K562 (cell line): ENCODE data around the gene SCYL1. TPM values are rescaled to one million over a fixed set of nuclear protein-coding genes. Genes with fewer than 3 reads are reported as not detected.

ENCODE experiments used
- CREB3 ChIP-seq: fragments of 450-650 bp; conservative IDR thresholded peaks from 2 replicates; pipeline ENCODE4 v1.6.1; 2016; ENCODE audit warnings: missing genetic modification characterization, low read depth, mild to moderate bottlenecking, missing compliant biosample characterization, moderate library complexity
- CREB5 ChIP-seq: fragments of 250-450 bp; sonication (Bioruptor Pico); IDR thresholded peaks from 2 replicates; pipeline ENCODE4 v1.5.0; 2020; ENCODE audit warnings: mild to moderate bottlenecking
- DACH1 ChIP-seq: fragments of 450-650 bp; IDR thresholded peaks from 2 replicates; pipeline ENCODE4 v1.6.1; 2018; ENCODE audit not compliant: partially characterized antibody
- DIDO1 ChIP-seq: fragments of 450-650 bp; IDR thresholded peaks from 2 replicates; pipeline ENCODE4 v1.6.1; 2016; ENCODE audit warnings: low read depth, missing biosample characterization, missing genetic modification characterization
- E2F1 ChIP-seq: sonication (generic); formaldehyde crosslinking; IDR thresholded peaks from 2 replicates; pipeline ENCODE4 v1.8.1; 2023; ENCODE audit warnings: mild to moderate bottlenecking, missing genetic modification reagents, moderate library complexity
- E4F1 ChIP-seq: fragments of 250-450 bp; sonication (Bioruptor Pico); IDR thresholded peaks from 2 replicates; pipeline ENCODE4 v1.5.0; 2021; ENCODE audit warnings: mild to moderate bottlenecking, borderline replicate concordance
- HDAC2 ChIP-seq: fragments of 450-650 bp; IDR thresholded peaks from 2 replicates; pipeline ENCODE4 v1.6.1; 2016; ENCODE audit warnings: mild to moderate bottlenecking
- HNRNPL ChIP-seq: fragments of 200-400 bp; formaldehyde crosslinking; IDR thresholded peaks from 2 replicates; pipeline ENCODE4 v1.6.1; 2017; ENCODE audit warnings: low read depth, mild to moderate bottlenecking, low read length
- MLX ChIP-seq, 2 experiments: fragments of 450-650 bp in 1 of 2; sonication (generic) in 1 of 2; formaldehyde crosslinking; conservative IDR thresholded peaks; 2 replicates each; pipeline versions ENCODE4 v1.4.0 to v1.8.1; 2020 to 2022; ENCODE audit warnings: mild to moderate bottlenecking in 1 of 2, missing genetic modification reagents in 1 of 2
- NEUROD1 ChIP-seq: fragments of 150-350 bp; IDR thresholded peaks from 2 replicates; pipeline ENCODE4 v1.6.1; 2014; ENCODE audit warnings: borderline replicate concordance, low read length, low read depth; ENCODE audit not compliant: partially characterized antibody
- NFRKB ChIP-seq: fragments of 450-650 bp; IDR thresholded peaks from 2 replicates; pipeline ENCODE4 v1.6.1; 2016; ENCODE audit warnings: low read depth
- NKRF ChIP-seq: fragments of 450-650 bp; IDR thresholded peaks from 2 replicates; pipeline ENCODE4 v1.6.1; 2016; ENCODE audit warnings: borderline replicate concordance
- RUNX1 ChIP-seq: sonication (generic); IDR thresholded peaks from 2 replicates; pipeline ENCODE4 v1.6.1; 2016; ENCODE audit warnings: antibody characterized with exemption, low read depth
- SRSF9 ChIP-seq: fragments of 200-400 bp; formaldehyde crosslinking; IDR thresholded peaks from 2 replicates; pipeline ENCODE4 v1.6.1; 2017; ENCODE audit warnings: low read depth, low read length, borderline replicate concordance
- ZFX ChIP-seq: sonication (generic); formaldehyde crosslinking; IDR thresholded peaks from 2 replicates; pipeline ENCODE4 v1.8.0; 2022; ENCODE audit warnings: mild to moderate bottlenecking, missing genetic modification reagents, moderate library complexity
- ZNF584 ChIP-seq: fragments of 200-800 bp; sonication (Bioruptor generic); IDR thresholded peaks from 2 replicates; pipeline ENCODE4 v1.6.1; 2016; ENCODE audit warnings: low read depth, mild to moderate bottlenecking, missing genetic modification characterization, missing compliant biosample characterization
- polyA plus RNA-seq, 8 experiments: library from polyadenylated mRNA; depleted of rRNA in 4 of 8; stranded (reverse) in 5 of 8; unstranded in 3 of 8; fragments of >200 nt; fragmentation: Nextera tagmentation in 2 of 8; fragmentation: Illumina TruSeq in 1 of 8; extraction: Ambion mirVana in 2 of 8; extraction: Trizol in 1 of 8; gene quantifications; 2 replicates each; pipeline versions ENCODE4 v1.2.1 to v1.2.3, GENCODE V29; 2011 to 2014; ENCODE audit warnings: inconsistent platforms in 1 of 8, missing spikeins in 1 of 8
- total RNA-seq, 7 experiments: library from RNA; depleted of rRNA in 6 of 7; stranded (reverse); fragments of >200 nt in 6 of 7; fragmentation: Illumina TruSeq in 2 of 7; extraction: Trizol in 2 of 7; gene quantifications; 2 replicates each; pipeline versions ENCODE4 v1.2.1 to v1.2.3, GENCODE V29; 2011 to 2021; ENCODE audit warnings: low replicate concordance in 1 of 7

Gene SCYL1
- total and polyA plus RNA-seq, 9 of the 15 experiments (the other 6 are each of a cell fraction or from before 2014, with no cell fraction given), result 1.9 to 145 (median 57.6) TPM

- TF ChIP-seq NKRF, result no peak
- no peak for TF ChIP-seq DIDO1
- 0 out of 2 replicates have a peak, but pooled peaks have one; percentile 26 for TF ChIP-seq CREB5 (CRISPR knock-in tag)
- TF ChIP-seq MLX (CRISPR knock-in tag; conservative IDR thresholded peaks at IDR 0.05), result 0 out of 4 replicates have a peak, but pooled peaks of 1 of the 2 experiments have one; percentile 9
- peak; percentile 86; the same call in 1 of the 2 replicates for TF ChIP-seq ZFX
- no peak for TF ChIP-seq HNRNPL
- TF ChIP-seq RUNX1, result no peak
- no peak for TF ChIP-seq HDAC2
- TF ChIP-seq DACH1, result no peak
- TF ChIP-seq CREB3 (tag), result 0 out of 2 replicates have a peak, but pooled peaks have one; percentile 33
- 0 out of 2 replicates have a peak, but pooled peaks have one; percentile 49 for TF ChIP-seq E4F1
- TF ChIP-seq NFRKB, result peak; percentile 56; the same call in 1 of the 2 replicates
- no peak for TF ChIP-seq NEUROD1
- 0 out of 2 replicates have a peak, but pooled peaks have one; percentile 28 for TF ChIP-seq E2F1
- TF ChIP-seq SRSF9, result no peak
- peak; percentile 13 for TF ChIP-seq ZNF584 (CRISPR knock-in tag)
Observed at GRCh38 chr11:65476632-65477148, 48.2 kb upstream of the SCYL1 start (continued).
